HEK293 (cell line): ENCODE results near the gene FANCL.

ENCODE experiments used
- CTCF ChIA-PET: fragments of 350-600 bp; formaldehyde crosslinking; extraction: SDS; loops from one replicate; lab custom pipeline; 2021; ENCODE audit warnings: antibody characterized with exemption; lab: Yijun Ruan, JAX
- POLR2A ChIA-PET: fragments of 300-600 bp; formaldehyde crosslinking; extraction: SDS; loops from one replicate; lab custom pipeline; 2020; ENCODE audit warnings: antibody characterized with exemption, inconsistent platforms; lab: Yijun Ruan, JAX
- H3K27ac ChIP-seq: fragments of 200-500 bp; sonication (Bioruptor generic); 2 replicates; pipeline ENCODE4 v1.5.1; 2014; ENCODE audit warnings: low read depth, low read length, control low read depth, inconsistent platforms; ENCODE audit errors: extremely low read depth
- H3K36me3 ChIP-seq, 2 experiments: fragments of 200-500 bp in 1 of 2; sonication (Bioruptor generic) in 1 of 2; 1 replicate in 1 of 2; 2 replicates in 1 of 2; pipeline ENCODE4 v1.5.1; 2014 to 2017; ENCODE audit warnings: inconsistent platforms in 2 of 2, low read length in 2 of 2; ENCODE audit not compliant: control insufficient read depth in 2 of 2, insufficient read depth in 1 of 2
- H3K4me1 ChIP-seq: fragments of 200-500 bp; sonication (Bioruptor generic); 2 replicates; pipeline ENCODE4 v1.5.1; 2014; ENCODE audit warnings: mild to moderate bottlenecking, low read length, inconsistent platforms; ENCODE audit not compliant: control insufficient read depth, insufficient read depth
- H3K4me3 ChIP-seq: 2 replicates; pipeline ENCODE4 v1.5.1; 2011; ENCODE audit warnings: low read depth, mild to moderate bottlenecking, control low read depth, low read length, moderate library complexity
- H3K9me3 ChIP-seq: fragments of 200-500 bp; sonication (Bioruptor generic); 2 replicates; pipeline ENCODE4 v1.5.1; 2014; ENCODE audit warnings: low read depth, low read length, inconsistent platforms; ENCODE audit not compliant: control insufficient read depth, insufficient read depth
- FEZF1 ChIP-seq: fragments of 450-650 bp; formaldehyde crosslinking; IDR thresholded peaks from 2 replicates; pipeline ENCODE4 v1.5.1; 2016; ENCODE audit warnings: missing biosample characterization, missing genetic modification characterization
- GLI2 ChIP-seq: fragments of 450-650 bp; formaldehyde crosslinking; IDR thresholded peaks from 2 replicates; pipeline ENCODE4; 2017; ENCODE audit warnings: missing biosample characterization, missing genetic modification characterization, low read depth, borderline replicate concordance
- GLIS2 ChIP-seq: fragments of 450-650 bp; formaldehyde crosslinking; IDR thresholded peaks from 2 replicates; pipeline ENCODE4 v1.5.1; 2016; ENCODE audit warnings: missing biosample characterization, missing genetic modification characterization
- KLF16 ChIP-seq: fragments of 450-650 bp; formaldehyde crosslinking; IDR thresholded peaks from 2 replicates; pipeline ENCODE4 v1.5.1; 2017; ENCODE audit warnings: missing biosample characterization, missing genetic modification characterization
- OVOL3 ChIP-seq: fragments of 450-650 bp; formaldehyde crosslinking; IDR thresholded peaks from 2 replicates; pipeline ENCODE4 v1.5.1; 2016; ENCODE audit warnings: missing biosample characterization, missing genetic modification characterization
- SP2 ChIP-seq: fragments of 450-650 bp; formaldehyde crosslinking; IDR thresholded peaks from 2 replicates; pipeline ENCODE4 v1.5.1; 2016; ENCODE audit warnings: missing biosample characterization, missing genetic modification characterization
- ZIC2 ChIP-seq: fragments of 450-650 bp; formaldehyde crosslinking; IDR thresholded peaks from 2 replicates; pipeline ENCODE4 v1.5.1; 2016; ENCODE audit warnings: missing biosample characterization, missing genetic modification characterization
- ZNF121 ChIP-seq: fragments of 450-650 bp; formaldehyde crosslinking; IDR thresholded peaks from 2 replicates; pipeline ENCODE4 v1.5.1; 2016; ENCODE audit warnings: missing biosample characterization, missing genetic modification characterization
- ZNF2 ChIP-seq: fragments of 450-650 bp; formaldehyde crosslinking; IDR thresholded peaks from 2 replicates; pipeline ENCODE4 v1.5.1; 2016; ENCODE audit warnings: missing biosample characterization, missing genetic modification characterization
- ZNF571 ChIP-seq: fragments of 450-650 bp; formaldehyde crosslinking; IDR thresholded peaks from 2 replicates; pipeline ENCODE4 v1.5.0; 2017; ENCODE audit warnings: missing biosample characterization, missing genetic modification characterization
- ZNF623 ChIP-seq: fragments of 450-650 bp; formaldehyde crosslinking; IDR thresholded peaks from 2 replicates; pipeline ENCODE4 v1.5.1; 2016; ENCODE audit warnings: missing biosample characterization, missing genetic modification characterization
- ZNF658 ChIP-seq: fragments of 450-650 bp; formaldehyde crosslinking; IDR thresholded peaks from 2 replicates; pipeline ENCODE4; 2016; ENCODE audit warnings: missing biosample characterization, missing genetic modification characterization
- ZNF660 ChIP-seq: fragments of 450-650 bp; IDR thresholded peaks from 2 replicates; pipeline ENCODE4 v1.5.1; 2018; ENCODE audit warnings: missing biosample characterization, mild to moderate bottlenecking, missing genetic modification characterization
- TF ChIP-seq, protein P1 (sequence below): fragments of 450-650 bp; formaldehyde crosslinking; IDR thresholded peaks from 2 replicates; pipeline ENCODE4 v1.5.1; 2016; ENCODE audit warnings: missing biosample characterization, missing genetic modification characterization
- TF ChIP-seq, protein P2 (sequence below): fragments of 450-650 bp; formaldehyde crosslinking; IDR thresholded peaks from 2 replicates; pipeline ENCODE4 v1.5.1; 2016; ENCODE audit warnings: missing biosample characterization, missing genetic modification characterization, borderline replicate concordance
- TF ChIP-seq, protein P3 (sequence below): fragments of 450-650 bp; formaldehyde crosslinking; IDR thresholded peaks from 2 replicates; pipeline ENCODE4 v1.5.1; 2017; ENCODE audit warnings: missing biosample characterization, missing genetic modification characterization
- TF ChIP-seq, protein P4 (sequence below): fragments of 450-650 bp; formaldehyde crosslinking; optimal IDR thresholded peaks from 2 replicates; pipeline ENCODE3; 2016; ENCODE audit warnings: missing biosample characterization, mild to moderate bottlenecking, missing genetic modification characterization

Gene FANCL

DNA sequence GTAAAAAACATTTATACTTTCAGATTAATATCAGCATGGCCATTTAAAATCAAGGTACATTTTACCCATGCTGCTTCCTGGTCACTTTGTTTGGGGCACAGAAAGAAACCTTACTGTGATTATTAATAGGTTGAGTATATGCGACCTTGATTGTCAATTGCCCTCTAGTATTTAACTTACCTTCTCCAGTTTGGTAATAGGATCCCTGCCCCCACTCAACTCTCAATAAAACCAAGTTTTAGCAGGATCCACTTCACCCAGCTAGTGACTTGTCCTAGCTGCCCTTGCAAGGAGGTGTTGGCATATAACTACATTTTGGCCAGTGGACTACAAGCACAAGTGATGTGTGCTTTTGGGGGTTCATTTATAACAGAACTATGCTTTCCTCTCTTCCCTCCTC lies 34.3 kb downstream of the FANCL start (continued):
- TF ChIP-seq, protein P1, sequence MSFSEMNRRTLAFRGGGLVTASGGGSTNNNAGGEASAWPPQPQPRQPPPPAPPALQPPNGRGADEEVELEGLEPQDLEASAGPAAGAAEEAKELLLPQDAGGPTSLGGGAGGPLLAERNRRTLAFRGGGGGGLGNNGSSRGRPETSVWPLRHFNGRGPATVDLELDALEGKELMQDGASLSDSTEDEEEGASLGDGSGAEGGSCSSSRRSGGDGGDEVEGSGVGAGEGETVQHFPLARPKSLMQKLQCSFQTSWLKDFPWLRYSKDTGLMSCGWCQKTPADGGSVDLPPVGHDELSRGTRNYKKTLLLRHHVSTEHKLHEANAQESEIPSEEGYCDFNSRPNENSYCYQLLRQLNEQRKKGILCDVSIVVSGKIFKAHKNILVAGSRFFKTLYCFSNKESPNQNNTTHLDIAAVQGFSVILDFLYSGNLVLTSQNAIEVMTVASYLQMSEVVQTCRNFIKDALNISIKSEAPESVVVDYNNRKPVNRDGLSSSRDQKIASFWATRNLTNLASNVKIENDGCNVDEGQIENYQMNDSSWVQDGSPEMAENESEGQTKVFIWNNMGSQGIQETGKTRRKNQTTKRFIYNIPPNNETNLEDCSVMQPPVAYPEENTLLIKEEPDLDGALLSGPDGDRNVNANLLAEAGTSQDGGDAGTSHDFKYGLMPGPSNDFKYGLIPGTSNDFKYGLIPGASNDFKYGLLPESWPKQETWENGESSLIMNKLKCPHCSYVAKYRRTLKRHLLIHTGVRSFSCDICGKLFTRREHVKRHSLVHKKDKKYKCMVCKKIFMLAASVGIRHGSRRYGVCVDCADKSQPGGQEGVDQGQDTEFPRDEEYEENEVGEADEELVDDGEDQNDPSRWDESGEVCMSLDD (tag by site-specific recombination): no peak
- TF ChIP-seq KLF16: no peak
- no peak for TF ChIP-seq ZNF571
- TF ChIP-seq GLIS2 (tag by site-specific recombination): no peak
- TF ChIP-seq ZIC2 (tag by site-specific recombination): no peak
- no peak for TF ChIP-seq SP2 (tag by site-specific recombination)

DNA sequence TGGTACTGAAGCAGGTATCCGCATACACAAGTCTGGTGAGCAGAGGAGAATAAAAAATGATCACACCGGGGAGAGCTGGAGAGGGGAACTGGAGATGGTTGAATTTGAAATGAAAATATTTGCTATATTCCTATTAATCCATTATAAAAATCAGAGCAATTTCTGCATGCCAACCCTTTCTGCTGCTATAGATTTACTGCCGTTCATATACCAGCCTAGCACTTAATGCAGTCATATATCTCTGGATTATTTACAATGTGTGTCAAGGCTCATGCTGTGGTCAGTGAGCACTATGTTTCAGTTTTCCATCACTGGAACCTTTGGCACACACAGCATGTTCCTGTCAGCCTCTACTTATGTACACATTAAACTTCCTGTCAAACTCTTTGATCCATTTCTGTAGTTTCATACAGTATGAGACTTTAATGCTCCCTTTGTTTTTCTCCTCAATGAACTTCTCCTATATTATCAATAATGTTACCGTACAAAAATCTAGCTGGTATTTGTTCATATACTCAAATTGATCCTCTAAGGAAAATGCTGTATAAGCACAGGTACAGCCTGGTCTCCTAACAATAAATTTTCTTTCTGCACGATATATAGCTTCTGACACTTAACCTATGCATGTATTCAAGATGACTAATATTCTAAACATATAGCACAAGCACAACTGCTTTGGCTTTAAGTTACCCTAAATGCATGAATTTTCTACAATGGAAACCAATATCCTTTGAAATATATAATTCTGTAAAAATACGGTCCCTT lies 36.7 kb downstream of the FANCL start:
- Histone ChIP-seq H3K27ac (no peak overlapping the region), H3K9me3 (no peaks in the 10 kb centered on the region), H3K4me1 (peaks cover 17% of the 10 kb centered on the region), H3K36me3 (peaks cover 4 to 33% of the 10 kb centered on the region in 2 experiments; a peak in 2 of 3 replicates), H3K4me3 (no peak overlapping the region)
- ChIA-PET CTCF (no interaction called here), POLR2A (no interaction called here)
- TF ChIP-seq FEZF1 (tag by site-specific recombination): 0 out of 2 replicates have a peak, but pooled peaks have one; percentile 29
- TF ChIP-seq ZNF623 (tag by site-specific recombination): no peak
- no peak for TF ChIP-seq ZNF660 (tag by site-specific recombination)
- TF ChIP-seq, protein P2, sequence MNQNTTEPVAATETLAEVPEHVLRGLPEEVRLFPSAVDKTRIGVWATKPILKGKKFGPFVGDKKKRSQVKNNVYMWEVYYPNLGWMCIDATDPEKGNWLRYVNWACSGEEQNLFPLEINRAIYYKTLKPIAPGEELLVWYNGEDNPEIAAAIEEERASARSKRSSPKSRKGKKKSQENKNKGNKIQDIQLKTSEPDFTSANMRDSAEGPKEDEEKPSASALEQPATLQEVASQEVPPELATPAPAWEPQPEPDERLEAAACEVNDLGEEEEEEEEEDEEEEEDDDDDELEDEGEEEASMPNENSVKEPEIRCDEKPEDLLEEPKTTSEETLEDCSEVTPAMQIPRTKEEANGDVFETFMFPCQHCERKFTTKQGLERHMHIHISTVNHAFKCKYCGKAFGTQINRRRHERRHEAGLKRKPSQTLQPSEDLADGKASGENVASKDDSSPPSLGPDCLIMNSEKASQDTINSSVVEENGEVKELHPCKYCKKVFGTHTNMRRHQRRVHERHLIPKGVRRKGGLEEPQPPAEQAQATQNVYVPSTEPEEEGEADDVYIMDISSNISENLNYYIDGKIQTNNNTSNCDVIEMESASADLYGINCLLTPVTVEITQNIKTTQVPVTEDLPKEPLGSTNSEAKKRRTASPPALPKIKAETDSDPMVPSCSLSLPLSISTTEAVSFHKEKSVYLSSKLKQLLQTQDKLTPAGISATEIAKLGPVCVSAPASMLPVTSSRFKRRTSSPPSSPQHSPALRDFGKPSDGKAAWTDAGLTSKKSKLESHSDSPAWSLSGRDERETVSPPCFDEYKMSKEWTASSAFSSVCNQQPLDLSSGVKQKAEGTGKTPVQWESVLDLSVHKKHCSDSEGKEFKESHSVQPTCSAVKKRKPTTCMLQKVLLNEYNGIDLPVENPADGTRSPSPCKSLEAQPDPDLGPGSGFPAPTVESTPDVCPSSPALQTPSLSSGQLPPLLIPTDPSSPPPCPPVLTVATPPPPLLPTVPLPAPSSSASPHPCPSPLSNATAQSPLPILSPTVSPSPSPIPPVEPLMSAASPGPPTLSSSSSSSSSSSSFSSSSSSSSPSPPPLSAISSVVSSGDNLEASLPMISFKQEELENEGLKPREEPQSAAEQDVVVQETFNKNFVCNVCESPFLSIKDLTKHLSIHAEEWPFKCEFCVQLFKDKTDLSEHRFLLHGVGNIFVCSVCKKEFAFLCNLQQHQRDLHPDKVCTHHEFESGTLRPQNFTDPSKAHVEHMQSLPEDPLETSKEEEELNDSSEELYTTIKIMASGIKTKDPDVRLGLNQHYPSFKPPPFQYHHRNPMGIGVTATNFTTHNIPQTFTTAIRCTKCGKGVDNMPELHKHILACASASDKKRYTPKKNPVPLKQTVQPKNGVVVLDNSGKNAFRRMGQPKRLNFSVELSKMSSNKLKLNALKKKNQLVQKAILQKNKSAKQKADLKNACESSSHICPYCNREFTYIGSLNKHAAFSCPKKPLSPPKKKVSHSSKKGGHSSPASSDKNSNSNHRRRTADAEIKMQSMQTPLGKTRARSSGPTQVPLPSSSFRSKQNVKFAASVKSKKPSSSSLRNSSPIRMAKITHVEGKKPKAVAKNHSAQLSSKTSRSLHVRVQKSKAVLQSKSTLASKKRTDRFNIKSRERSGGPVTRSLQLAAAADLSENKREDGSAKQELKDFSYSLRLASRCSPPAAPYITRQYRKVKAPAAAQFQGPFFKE (tag by site-specific recombination): no peak

DNA sequence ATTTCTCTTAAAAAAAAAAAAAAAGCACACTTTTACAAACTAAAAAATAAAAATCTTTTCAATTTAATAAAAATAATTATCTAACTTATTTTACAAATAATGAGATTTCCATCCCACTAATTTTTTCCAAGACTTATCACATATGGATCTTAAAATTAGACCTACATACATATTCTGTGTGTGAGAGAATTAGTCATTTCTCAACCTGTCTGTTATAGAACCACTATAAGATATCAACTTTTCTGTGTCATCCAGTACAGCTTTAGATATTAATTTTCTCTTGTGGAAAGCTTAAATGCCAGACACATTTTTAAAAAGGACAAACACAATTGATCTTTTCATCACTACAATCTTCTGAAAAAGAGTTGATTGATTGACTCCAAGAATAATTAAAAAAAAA lies 38.1 kb downstream of the FANCL start:
- H3K4me1 ChIP-seq: peaks cover 17% of the 10 kb centered on the region
- CTCF ChIA-PET: interaction anchor here (0.6 to 1.1 kb wide), 2 partner anchors 10 to 246 kb away, joined by 3 to 4 read pairs; no protein-coding TSS in a partner anchor
- H3K4me3 ChIP-seq: no peak overlapping the region
- H3K36me3 ChIP-seq: peaks cover 11 to 45% of the 10 kb centered on the region in 2 experiments
- POLR2A ChIA-PET: interaction anchor here (0.7 kb wide), 1 partner anchor 32 kb away, joined by 3 read pairs; no protein-coding TSS in a partner anchor
- H3K9me3 ChIP-seq: no peaks in the 10 kb centered on the region
- TF ChIP-seq, protein P3, sequence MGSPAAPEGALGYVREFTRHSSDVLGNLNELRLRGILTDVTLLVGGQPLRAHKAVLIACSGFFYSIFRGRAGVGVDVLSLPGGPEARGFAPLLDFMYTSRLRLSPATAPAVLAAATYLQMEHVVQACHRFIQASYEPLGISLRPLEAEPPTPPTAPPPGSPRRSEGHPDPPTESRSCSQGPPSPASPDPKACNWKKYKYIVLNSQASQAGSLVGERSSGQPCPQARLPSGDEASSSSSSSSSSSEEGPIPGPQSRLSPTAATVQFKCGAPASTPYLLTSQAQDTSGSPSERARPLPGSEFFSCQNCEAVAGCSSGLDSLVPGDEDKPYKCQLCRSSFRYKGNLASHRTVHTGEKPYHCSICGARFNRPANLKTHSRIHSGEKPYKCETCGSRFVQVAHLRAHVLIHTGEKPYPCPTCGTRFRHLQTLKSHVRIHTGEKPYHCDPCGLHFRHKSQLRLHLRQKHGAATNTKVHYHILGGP (tag by site-specific recombination): no peak
- no peak for TF ChIP-seq ZNF121 (tag by site-specific recombination)
- no peak for TF ChIP-seq ZNF658 (tag by site-specific recombination)
- TF ChIP-seq GLI2 (tag by site-specific recombination): no peak
- no peak for TF ChIP-seq OVOL3 (tag by site-specific recombination)
- no peak for TF ChIP-seq ZNF2 (tag by site-specific recombination)
- TF ChIP-seq, protein P4, sequence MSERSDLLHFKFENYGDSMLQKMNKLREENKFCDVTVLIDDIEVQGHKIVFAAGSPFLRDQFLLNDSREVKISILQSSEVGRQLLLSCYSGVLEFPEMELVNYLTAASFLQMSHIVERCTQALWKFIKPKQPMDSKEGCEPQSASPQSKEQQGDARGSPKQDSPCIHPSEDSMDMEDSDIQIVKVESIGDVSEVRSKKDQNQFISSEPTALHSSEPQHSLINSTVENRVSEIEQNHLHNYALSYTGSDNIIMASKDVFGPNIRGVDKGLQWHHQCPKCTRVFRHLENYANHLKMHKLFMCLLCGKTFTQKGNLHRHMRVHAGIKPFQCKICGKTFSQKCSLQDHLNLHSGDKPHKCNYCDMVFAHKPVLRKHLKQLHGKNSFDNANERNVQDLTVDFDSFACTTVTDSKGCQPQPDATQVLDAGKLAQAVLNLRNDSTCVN (tag by site-specific recombination): no peak
- TF ChIP-seq, all 188 proteins: peak for 0
- H3K27ac ChIP-seq: no peak overlapping the region
